ENCODE results near the gene TVP23A.
A peak's percentile ranks its signal among the peaks of the same experiment; 100 is the strongest.

The TVP23A gene

GRCh38 chr16:10817963-10818941, at the start of gene TVP23A:
TSS of gene TVP23A (minus strand) at chr16:10818794. CDS start at chr16:10818493, 301 bp downstream.
- Histone ChIP-seq H3K9ac (ENCODE audit: low read depth in 1 of 2, low read length in 2 of 2) (no peak within 1 kb of the TSS), H3K9me3 (ENCODE audit: control insufficient read depth in 2 of 2, low read length in 2 of 2) (no peaks in the 10 kb centered on the region), H3K36me3 (ENCODE audit: control insufficient read depth in 2 of 2, insufficient read depth in 2 of 2, low read length in 2 of 2) (no peaks in the 10 kb centered on the region), H3K27ac (ENCODE audit: low read depth in 2 of 2, low read length in 2 of 2) (no peak within 1 kb of the TSS), H3K27me3 (ENCODE audit: control insufficient read depth in 2 of 2, insufficient read depth in 2 of 2, low read length in 2 of 2) (peaks cover 0 to 3% of the 10 kb centered on the region in 2 donors), H3K4me3 (ENCODE audit: low read length in 2 of 2) (no peak within 1 kb of the TSS), H3K4me1 (ENCODE audit: control insufficient read depth in 2 of 2, insufficient read depth in 2 of 2, low read length in 2 of 2) (no peaks in the 10 kb centered on the region)

DNA sequence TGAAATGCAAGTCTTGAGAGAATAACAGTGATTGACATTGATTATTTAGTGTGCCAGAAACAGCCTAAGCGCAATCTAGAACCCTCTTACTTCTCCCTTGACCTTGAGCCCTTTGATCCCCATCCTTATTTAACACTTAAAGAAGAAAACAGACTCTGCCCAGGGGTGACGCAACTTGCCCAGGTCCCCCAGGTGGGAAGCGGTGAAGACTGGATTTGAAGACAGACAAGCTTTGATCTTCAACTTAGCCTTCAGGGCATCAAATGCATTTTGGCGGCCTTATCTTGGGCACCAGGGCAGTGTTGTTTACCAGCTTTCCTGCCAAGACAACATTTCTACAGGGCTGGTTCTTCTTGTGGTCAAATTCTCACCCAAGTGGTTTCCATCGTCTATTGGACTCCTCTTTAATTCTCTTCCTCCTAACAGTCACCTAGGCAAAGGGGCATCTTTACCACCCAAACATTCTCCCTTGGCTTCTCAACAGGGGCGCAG, 49.6 kb upstream of the TVP23A start:
- H3K4me3 ChIP-seq (ENCODE audit: low read length in 2 of 2) = peak overlapping the region in 1 of 2 donors; percentile 52
- peaks cover 14 to 20% of the 10 kb centered on the region in 2 donors for H3K4me1 ChIP-seq (ENCODE audit: control insufficient read depth in 2 of 2, insufficient read depth in 2 of 2, low read length in 2 of 2)
- H3K27ac ChIP-seq (ENCODE audit: low read depth in 2 of 2, low read length in 2 of 2) = peak overlapping the region; percentile 51 to 66
- H3K9me3 ChIP-seq (ENCODE audit: control insufficient read depth in 2 of 2, low read length in 2 of 2) = no peaks in the 10 kb centered on the region
- H3K27me3 ChIP-seq (ENCODE audit: control insufficient read depth in 2 of 2, insufficient read depth in 2 of 2, low read length in 2 of 2) = no peaks in the 10 kb centered on the region
- H3K9ac ChIP-seq (ENCODE audit: low read depth in 1 of 2, low read length in 2 of 2) = no peak overlapping the region
- no peaks in the 10 kb centered on the region for H3K36me3 ChIP-seq (ENCODE audit: control insufficient read depth in 2 of 2, insufficient read depth in 2 of 2, low read length in 2 of 2)

- Histone ChIP-seq H3K9ac (ENCODE audit: low read depth in 1 of 2, low read length in 2 of 2) (no peak overlapping the region), H3K27me3 (ENCODE audit: control insufficient read depth in 2 of 2, insufficient read depth in 2 of 2, low read length in 2 of 2) (no peaks in the 10 kb centered on the region), H3K27ac (ENCODE audit: low read depth in 2 of 2, low read length in 2 of 2) (peak overlapping the region; percentile 44 to 56), H3K36me3 (ENCODE audit: control insufficient read depth in 2 of 2, insufficient read depth in 2 of 2, low read length in 2 of 2) (no peaks in the 10 kb centered on the region), H3K4me3 (ENCODE audit: low read length in 2 of 2) (peak overlapping the region; percentile 7 to 52), H3K9me3 (ENCODE audit: control insufficient read depth in 2 of 2, low read length in 2 of 2) (no peaks in the 10 kb centered on the region), H3K4me1 (ENCODE audit: control insufficient read depth in 2 of 2, insufficient read depth in 2 of 2, low read length in 2 of 2) (peaks cover 14 to 20% of the 10 kb centered on the region in 2 donors)
Measured at GRCh38 chr16:10867199-10867598, 48.6 kb upstream of the TVP23A start.

GRCh38 chr16:10865991-10866966, 47.7 kb upstream of the TVP23A start:
- no peaks in the 10 kb centered on the region for H3K27me3 ChIP-seq (ENCODE audit: control insufficient read depth in 2 of 2, insufficient read depth in 2 of 2, low read length in 2 of 2)
- no peaks in the 10 kb centered on the region for H3K36me3 ChIP-seq (ENCODE audit: control insufficient read depth in 2 of 2, insufficient read depth in 2 of 2, low read length in 2 of 2)
- H3K27ac ChIP-seq (ENCODE audit: low read depth in 2 of 2, low read length in 2 of 2) = peak overlapping the region; percentile 54 to 56
- H3K4me3 ChIP-seq (ENCODE audit: low read length in 2 of 2) = peak overlapping the region; percentile 22 to 43
- no peaks in the 10 kb centered on the region for H3K9me3 ChIP-seq (ENCODE audit: control insufficient read depth in 2 of 2, low read length in 2 of 2)
- H3K9ac ChIP-seq (ENCODE audit: low read depth in 1 of 2, low read length in 2 of 2) = no peak overlapping the region
- H3K4me1 ChIP-seq (ENCODE audit: control insufficient read depth in 2 of 2, insufficient read depth in 2 of 2, low read length in 2 of 2) = peaks cover 6 to 13% of the 10 kb centered on the region in 2 donors

GRCh38 chr16:10862438-10862837, 43.8 kb upstream of the TVP23A start:
- H3K27ac ChIP-seq (ENCODE audit: low read depth in 2 of 2, low read length in 2 of 2) = no peak overlapping the region

DNA sequence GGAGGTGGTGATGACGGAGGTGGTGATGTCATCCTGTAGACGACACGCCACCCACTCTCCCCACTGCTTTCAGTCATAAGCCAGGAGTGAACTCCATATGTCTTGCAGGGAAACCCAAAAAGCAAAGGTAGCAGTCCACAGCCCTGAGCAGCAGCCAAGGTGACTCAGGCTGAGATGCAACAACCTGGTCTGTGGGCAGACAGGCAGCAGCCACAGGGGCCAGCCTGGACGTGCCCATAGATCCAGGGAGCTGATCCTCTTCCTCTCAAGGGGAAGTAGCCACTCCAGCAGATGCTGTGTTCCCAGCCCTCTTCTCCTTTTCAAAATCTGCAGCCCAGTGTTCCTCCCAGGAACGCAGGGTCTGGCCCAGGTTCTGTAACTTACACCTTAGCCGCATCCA, 41.1 kb upstream of the TVP23A start:
- Histone ChIP-seq H3K27ac (ENCODE audit: low read depth in 2 of 2, low read length in 2 of 2) (no peak overlapping the region), H3K4me1 (ENCODE audit: control insufficient read depth in 2 of 2, insufficient read depth in 2 of 2, low read length in 2 of 2) (no peaks in the 10 kb centered on the region), H3K4me3 (ENCODE audit: low read length in 2 of 2) (no peak overlapping the region), H3K27me3 (ENCODE audit: control insufficient read depth in 2 of 2, insufficient read depth in 2 of 2, low read length in 2 of 2) (no peaks in the 10 kb centered on the region), H3K9me3 (ENCODE audit: control insufficient read depth in 2 of 2, low read length in 2 of 2) (no peaks in the 10 kb centered on the region), H3K9ac (ENCODE audit: low read depth in 1 of 2, low read length in 2 of 2) (no peak overlapping the region), H3K36me3 (ENCODE audit: control insufficient read depth in 2 of 2, insufficient read depth in 2 of 2, low read length in 2 of 2) (no peaks in the 10 kb centered on the region)

More at GRCh38 chr16:10862438-10862837, 43.8 kb upstream of the TVP23A start:
- Histone ChIP-seq H3K27me3 (ENCODE audit: control insufficient read depth in 2 of 2, insufficient read depth in 2 of 2, low read length in 2 of 2) (no peaks in the 10 kb centered on the region), H3K4me3 (ENCODE audit: low read length in 2 of 2) (no peak overlapping the region), H3K36me3 (ENCODE audit: control insufficient read depth in 2 of 2, insufficient read depth in 2 of 2, low read length in 2 of 2) (no peaks in the 10 kb centered on the region), H3K4me1 (ENCODE audit: control insufficient read depth in 2 of 2, insufficient read depth in 2 of 2, low read length in 2 of 2) (no peaks in the 10 kb centered on the region), H3K9ac (ENCODE audit: low read depth in 1 of 2, low read length in 2 of 2) (no peak overlapping the region), H3K9me3 (ENCODE audit: control insufficient read depth in 2 of 2, low read length in 2 of 2) (no peaks in the 10 kb centered on the region)

DNA sequence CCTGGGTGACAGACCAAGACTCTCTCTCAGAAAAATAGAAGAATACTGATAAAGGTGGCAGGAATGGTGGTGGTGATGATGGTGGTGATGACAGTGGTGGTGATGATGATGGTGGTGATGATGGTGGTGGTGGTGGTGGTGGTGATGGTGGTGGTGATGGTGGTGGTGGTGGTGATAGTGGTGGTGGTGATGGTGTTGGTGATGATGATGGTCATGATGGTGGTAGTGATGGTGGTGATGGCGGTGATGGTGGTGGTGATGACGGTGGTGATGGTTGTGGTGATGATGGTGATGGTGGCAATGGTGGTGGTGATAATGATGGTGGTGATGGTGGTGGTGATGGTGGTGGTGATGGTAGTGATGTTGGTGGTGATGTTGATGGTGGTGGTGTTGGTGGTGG, 40.4 kb upstream of the TVP23A start:
- H3K9me3 ChIP-seq (ENCODE audit: control insufficient read depth in 2 of 2, low read length in 2 of 2) = no peaks in the 10 kb centered on the region
- no peak overlapping the region for H3K4me3 ChIP-seq (ENCODE audit: low read length in 2 of 2)
- H3K4me1 ChIP-seq (ENCODE audit: control insufficient read depth in 2 of 2, insufficient read depth in 2 of 2, low read length in 2 of 2) = no peaks in the 10 kb centered on the region
- no peaks in the 10 kb centered on the region for H3K36me3 ChIP-seq (ENCODE audit: control insufficient read depth in 2 of 2, insufficient read depth in 2 of 2, low read length in 2 of 2)
- no peak overlapping the region for H3K27ac ChIP-seq (ENCODE audit: low read depth in 2 of 2, low read length in 2 of 2)
- no peak overlapping the region for H3K9ac ChIP-seq (ENCODE audit: low read depth in 1 of 2, low read length in 2 of 2)
- no peaks in the 10 kb centered on the region for H3K27me3 ChIP-seq (ENCODE audit: control insufficient read depth in 2 of 2, insufficient read depth in 2 of 2, low read length in 2 of 2)

GRCh38 chr16:10858203-10858602, 39.6 kb upstream of the TVP23A start:
- Histone ChIP-seq H3K27ac (ENCODE audit: low read depth in 2 of 2, low read length in 2 of 2) (no peak overlapping the region), H3K36me3 (ENCODE audit: control insufficient read depth in 2 of 2, insufficient read depth in 2 of 2, low read length in 2 of 2) (no peaks in the 10 kb centered on the region), H3K9ac (ENCODE audit: low read depth in 1 of 2, low read length in 2 of 2) (no peak overlapping the region), H3K4me1 (ENCODE audit: control insufficient read depth in 2 of 2, insufficient read depth in 2 of 2, low read length in 2 of 2) (no peaks in the 10 kb centered on the region), H3K9me3 (ENCODE audit: control insufficient read depth in 2 of 2, low read length in 2 of 2) (no peaks in the 10 kb centered on the region), H3K27me3 (ENCODE audit: control insufficient read depth in 2 of 2, insufficient read depth in 2 of 2, low read length in 2 of 2) (no peaks in the 10 kb centered on the region), H3K4me3 (ENCODE audit: low read length in 2 of 2) (no peak overlapping the region)

- no peaks in the 10 kb centered on the region for H3K9me3 ChIP-seq (ENCODE audit: control insufficient read depth in 2 of 2, low read length in 2 of 2)
- no peak overlapping the region for H3K4me3 ChIP-seq (ENCODE audit: low read length in 2 of 2)
- H3K27me3 ChIP-seq (ENCODE audit: control insufficient read depth in 2 of 2, insufficient read depth in 2 of 2, low read length in 2 of 2) = no peaks in the 10 kb centered on the region
- H3K4me1 ChIP-seq (ENCODE audit: control insufficient read depth in 2 of 2, insufficient read depth in 2 of 2, low read length in 2 of 2) = no peaks in the 10 kb centered on the region
- H3K9ac ChIP-seq (ENCODE audit: low read depth in 1 of 2, low read length in 2 of 2) = no peak overlapping the region
- H3K36me3 ChIP-seq (ENCODE audit: control insufficient read depth in 2 of 2, insufficient read depth in 2 of 2, low read length in 2 of 2) = no peaks in the 10 kb centered on the region
- H3K27ac ChIP-seq (ENCODE audit: low read depth in 2 of 2, low read length in 2 of 2) = no peak overlapping the region
Measured at GRCh38 chr16:10856042-10856441, 37.4 kb upstream of the TVP23A start.

All from mucosa of rectum (tissue), 2 donors.